Activated CD8-positive, alpha-beta T cell treated with anti-CD3 and anti-CD28 coated beads for 36 hours (primary cell): ENCODE measurements around the gene FOLR2. TPM values are rescaled to one million over a fixed set of nuclear protein-coding genes. Genes with fewer than 3 reads are reported as not detected.

Experiments
- ATAC-seq: fragments of 200-7000 bp; cut with Tn5 transposase; one replicate; pipeline ENCODE4 v1.10.0; 2021; ENCODE audit warnings: mild to moderate bottlenecking, moderate library complexity
- CTCF ChIA-PET: fragments of 350-600 bp; sonication (Branson Sonifier 250); formaldehyde crosslinking; loops from one replicate; lab custom pipeline; 2021; ENCODE audit warnings: antibody characterized with exemption; lab: Charles Lee
- POLR2A ChIA-PET: fragments of 350-600 bp; sonication (Branson Sonifier 250); formaldehyde crosslinking; loops from one replicate; lab custom pipeline; 2021; ENCODE audit warnings: antibody characterized with exemption; lab: Charles Lee
- DNase-seq: peaks from one replicate; pipeline ENCODE4 v3.0.0-alpha.2; 2020
- H3K27ac Mint-ChIP-seq: one replicate; pipeline ENCODE4 v1.8.0; 2021; ENCODE audit warnings: mild to moderate bottlenecking, mixed read lengths
- H3K27me3 Mint-ChIP-seq: one replicate; pipeline ENCODE4 v1.8.0; 2021; ENCODE audit warnings: mixed read lengths
- H3K36me3 Mint-ChIP-seq: one replicate; pipeline ENCODE4 v1.8.0; 2021; ENCODE audit warnings: low read depth, mixed read lengths
- H3K4me1 Mint-ChIP-seq: one replicate; pipeline ENCODE4 v1.8.0; 2021; ENCODE audit warnings: low read depth, mixed read lengths
- H3K4me3 Mint-ChIP-seq: one replicate; pipeline ENCODE4 v1.8.0; 2021; ENCODE audit warnings: mild to moderate bottlenecking, moderate library complexity, mixed read lengths
- H3K9me3 Mint-ChIP-seq: one replicate; pipeline ENCODE4 v1.8.0; 2021; ENCODE audit warnings: mixed read lengths
- intact Hi-C: fragments of 100-400 bp; cut with micrococcal nuclease; formaldehyde crosslinking; loops from one replicate; pipeline ENCODE4 v1.10.0; 2022
- total RNA-seq, 2 experiments: library from RNA; stranded (reverse); gene quantifications; one replicate each; pipeline ENCODE4 v1.2.3, GENCODE V29; 2021
- TF ChIP-seq, protein P1 (sequence below): fragments of 200-600 bp; IDR thresholded peaks from one replicate; pipeline ENCODE4 v1.8.0; 2022; ENCODE audit warnings: antibody characterized with exemption, mild to moderate bottlenecking

The FOLR2 gene
- total RNA-seq, 2 experiments from 2014 or later = not detected

DNA sequence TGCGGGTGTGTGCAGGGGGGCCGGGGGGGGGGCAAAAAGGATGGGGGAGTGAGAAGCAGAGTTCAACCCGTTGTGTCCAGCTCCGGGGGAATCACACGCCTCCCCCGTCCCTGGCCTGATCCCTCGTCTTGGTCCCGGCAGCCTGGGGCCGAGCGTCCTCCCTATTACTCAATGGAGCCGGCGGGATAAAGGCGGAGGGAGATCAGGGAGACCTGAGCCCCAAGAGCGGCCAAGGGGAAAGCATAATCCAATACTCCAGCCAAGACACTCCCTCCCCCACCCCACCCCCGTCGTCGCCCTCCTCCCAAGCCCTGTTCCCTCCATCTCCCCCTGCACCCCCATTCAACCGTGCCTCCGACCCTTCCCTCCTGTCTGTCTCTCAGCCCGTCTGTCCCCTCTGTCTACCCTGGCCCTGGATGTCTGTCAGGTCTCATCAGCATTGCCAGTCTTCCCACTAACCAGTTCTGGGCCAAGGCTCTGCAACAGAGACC, 24.7 kb downstream of the FOLR2 start:
- H3K36me3 Mint-ChIP-seq = peaks cover 12% of the 10 kb centered on the region
- DNase-seq (no peak), ATAC-seq (no peak)
- no peak overlapping the region for H3K4me3 Mint-ChIP-seq
- peaks cover 45% of the 10 kb centered on the region for H3K27me3 Mint-ChIP-seq
- ChIA-PET CTCF (interaction anchor here (1.8 kb wide), 1 partner anchor 190 kb away, joined by 8 read pairs; no protein-coding TSS in a partner anchor), POLR2A (interaction anchor here (0.7 to 1.4 kb wide), 4 partner anchors 10 to 548 kb away, joined by 3 to 4 read pairs (median 3); no protein-coding TSS in a partner anchor)
- no peaks in the 10 kb centered on the region for H3K9me3 Mint-ChIP-seq
- TF ChIP-seq, protein P1, sequence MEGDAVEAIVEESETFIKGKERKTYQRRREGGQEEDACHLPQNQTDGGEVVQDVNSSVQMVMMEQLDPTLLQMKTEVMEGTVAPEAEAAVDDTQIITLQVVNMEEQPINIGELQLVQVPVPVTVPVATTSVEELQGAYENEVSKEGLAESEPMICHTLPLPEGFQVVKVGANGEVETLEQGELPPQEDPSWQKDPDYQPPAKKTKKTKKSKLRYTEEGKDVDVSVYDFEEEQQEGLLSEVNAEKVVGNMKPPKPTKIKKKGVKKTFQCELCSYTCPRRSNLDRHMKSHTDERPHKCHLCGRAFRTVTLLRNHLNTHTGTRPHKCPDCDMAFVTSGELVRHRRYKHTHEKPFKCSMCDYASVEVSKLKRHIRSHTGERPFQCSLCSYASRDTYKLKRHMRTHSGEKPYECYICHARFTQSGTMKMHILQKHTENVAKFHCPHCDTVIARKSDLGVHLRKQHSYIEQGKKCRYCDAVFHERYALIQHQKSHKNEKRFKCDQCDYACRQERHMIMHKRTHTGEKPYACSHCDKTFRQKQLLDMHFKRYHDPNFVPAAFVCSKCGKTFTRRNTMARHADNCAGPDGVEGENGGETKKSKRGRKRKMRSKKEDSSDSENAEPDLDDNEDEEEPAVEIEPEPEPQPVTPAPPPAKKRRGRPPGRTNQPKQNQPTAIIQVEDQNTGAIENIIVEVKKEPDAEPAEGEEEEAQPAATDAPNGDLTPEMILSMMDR = no peak
- H3K27ac Mint-ChIP-seq = no peak overlapping the region
- H3K4me1 Mint-ChIP-seq = peaks cover 22% of the 10 kb centered on the region
- intact Hi-C loops = no loop called here

DNA sequence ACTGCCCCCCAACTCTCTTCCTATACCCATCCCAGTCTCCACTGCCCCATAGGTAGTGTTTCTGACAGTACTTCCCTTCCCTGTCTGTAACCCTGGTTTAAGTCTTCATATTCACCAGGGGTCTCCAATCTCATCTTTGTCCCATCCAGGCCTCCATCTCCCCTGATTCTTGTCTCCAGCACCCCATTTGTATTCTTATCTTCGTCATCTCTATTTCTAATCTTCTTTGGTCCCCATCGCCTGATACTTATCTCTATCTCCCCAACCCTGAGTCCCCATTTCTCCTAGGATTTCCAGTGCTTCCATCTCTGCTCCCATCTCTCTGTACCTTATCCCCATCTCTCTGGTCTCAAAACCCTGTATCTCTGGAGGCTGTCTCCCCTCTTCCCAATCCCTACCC, 25.5 kb downstream of the FOLR2 start:
- ATAC-seq = no peak
- intact Hi-C loops = no loop called here
- Mint-ChIP-seq H3K4me1 (peaks cover 22% of the 10 kb centered on the region), H3K9me3 (no peaks in the 10 kb centered on the region), H3K27me3 (peaks cover 45% of the 10 kb centered on the region), H3K36me3 (peaks cover 4% of the 10 kb centered on the region), H3K4me3 (no peak overlapping the region), H3K27ac (no peak overlapping the region)
- no peak for DNase-seq
- CTCF ChIA-PET = no interaction called here
- TF ChIP-seq, protein P1 = no peak
- POLR2A ChIA-PET = interaction anchor here (1.4 kb wide), 1 partner anchor 19 kb away, joined by 3 read pairs; no protein-coding TSS in a partner anchor

DNA sequence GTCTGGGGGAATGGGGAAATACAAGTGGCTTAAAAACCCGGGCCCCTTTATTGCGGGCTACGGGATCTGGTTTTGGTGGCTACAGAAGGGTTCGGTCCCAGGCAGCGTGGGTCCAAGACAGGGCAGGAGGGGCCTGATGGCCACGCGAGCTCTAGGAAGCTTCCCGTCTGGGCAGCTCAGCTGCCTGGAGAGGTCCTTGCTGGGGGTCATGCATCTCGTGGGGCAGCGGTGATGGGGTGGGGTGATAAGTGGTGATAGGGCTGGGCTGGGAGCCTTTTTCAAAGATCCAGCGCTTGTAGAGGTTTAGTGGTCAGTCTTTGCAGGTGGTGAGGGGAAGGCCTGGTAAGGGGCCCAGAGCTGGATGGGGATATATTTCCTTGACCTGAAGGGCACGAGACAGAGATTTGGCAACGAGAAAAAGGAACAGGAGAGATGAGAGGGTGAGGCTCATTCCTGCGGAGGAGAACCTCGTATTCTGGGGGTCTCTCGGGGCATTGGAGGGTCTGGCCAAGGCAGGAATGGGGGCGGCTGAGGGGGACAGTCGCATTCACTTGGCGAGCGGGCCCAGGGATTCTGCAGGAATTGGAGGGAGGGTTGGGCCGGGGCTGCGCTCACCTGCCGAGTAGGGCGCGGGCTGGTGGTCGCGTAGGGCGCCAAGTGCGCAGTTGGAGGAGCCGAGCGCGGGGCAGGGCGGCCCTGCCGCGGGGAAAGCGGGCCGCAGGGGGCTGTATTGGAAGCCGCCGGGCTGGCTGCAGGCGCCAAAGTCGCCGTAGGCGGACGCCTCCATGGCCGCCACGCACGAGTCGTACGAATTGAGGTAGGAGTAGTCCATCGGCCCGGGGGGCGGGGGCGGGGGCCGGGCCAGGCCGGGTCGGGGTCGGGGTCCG, 26.8 kb downstream of the FOLR2 start:
- CTCF ChIA-PET = interaction anchor here (0.8 to 1.2 kb wide), 2 partner anchors 8 to 188 kb away, joined by 3 read pairs; no protein-coding TSS in a partner anchor
- peaks cover 47% of the 10 kb centered on the region for H3K27me3 Mint-ChIP-seq
- H3K27ac Mint-ChIP-seq = no peak overlapping the region

DNA sequence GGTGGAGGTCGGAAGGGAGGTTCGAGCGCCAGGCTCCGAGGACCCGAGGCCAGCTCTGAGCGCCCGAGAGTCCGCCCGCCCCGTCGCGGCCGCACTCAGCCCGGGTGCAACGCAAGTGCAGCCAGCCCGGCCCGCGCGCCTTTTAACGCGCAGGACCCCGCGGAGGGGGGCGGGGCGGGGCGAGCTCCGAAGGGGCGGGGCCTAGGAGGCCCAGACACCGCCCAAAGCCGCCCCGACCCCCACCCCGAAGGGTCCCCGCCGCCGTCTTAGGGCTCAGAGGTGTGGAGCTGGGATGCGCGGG, 27.4 kb downstream of the FOLR2 start, which contains the start of gene PHOX2A:
Gene PHOX2A, minus strand, starts transcription at position 117 of the 301 bp plus-strand sequence. CDS start 172 bp downstream, outside the sequence.
- H3K36me3 Mint-ChIP-seq = peaks cover 2% of the 10 kb centered on the region
- no peaks in the 10 kb centered on the region for H3K9me3 Mint-ChIP-seq
- no peak within 1 kb of the TSS for H3K4me3 Mint-ChIP-seq
- H3K27me3 Mint-ChIP-seq = peaks cover 46% of the 10 kb centered on the region
- peaks cover 20% of the 10 kb centered on the region for H3K4me1 Mint-ChIP-seq
- CTCF ChIA-PET = interaction anchor here (1.2 to 2.1 kb wide), 2 partner anchors 8 to 187 kb away, joined by 3 to 7 read pairs; no protein-coding TSS in a partner anchor
- POLR2A ChIA-PET = no interaction called here
- no peak within 1 kb of the TSS for H3K27ac Mint-ChIP-seq
- no peak for ATAC-seq
- DNase-seq = no peak
- TF ChIP-seq, protein P1 = no peak
- intact Hi-C loops = no loop called here

More for the DNA sequence above, 26.8 kb downstream of the FOLR2 start:
- TF ChIP-seq, protein P1 = no peak
- H3K36me3 Mint-ChIP-seq = peaks cover 2% of the 10 kb centered on the region
- intact Hi-C loops = no loop called here
- H3K4me1 Mint-ChIP-seq = peaks cover 22% of the 10 kb centered on the region
- no peak for DNase-seq
- POLR2A ChIA-PET = no interaction called here
- no peaks in the 10 kb centered on the region for H3K9me3 Mint-ChIP-seq
- no peak overlapping the region for H3K4me3 Mint-ChIP-seq
- ATAC-seq = no peak
